Fibroblast of lung (primary cell): ENCODE measurements around the gene MYOCD. TPM values are rescaled to one million over a fixed set of nuclear protein-coding genes. Genes with fewer than 3 reads are reported as not detected.
A peak's percentile ranks its signal among the peaks of the same experiment; 100 is the strongest.

ENCODE experiments used
- DNase-seq, 2 donors: peaks; one replicate each; pipeline versions ENCODE4 v3.0.0 to v3.0.0-alpha.2; 2010; ENCODE audit warnings: low read depth in 2 of 2
- H2AFZ ChIP-seq: 2 replicates; pipeline ENCODE4 v1.5.1; 2012; ENCODE audit warnings: low read length, control low read depth, inconsistent platforms
- H3K27ac ChIP-seq: 2 replicates; pipeline ENCODE4 v1.5.1; 2011; ENCODE audit warnings: low read length, control low read depth; ENCODE audit not compliant: insufficient read depth
- H3K27me3 ChIP-seq: 2 replicates; pipeline ENCODE4 v1.5.1; 2011; ENCODE audit warnings: mild to moderate bottlenecking, low read length; ENCODE audit not compliant: control insufficient read depth, insufficient read depth
- H3K36me3 ChIP-seq: 2 replicates; pipeline ENCODE4 v1.5.1; 2011; ENCODE audit warnings: low read length; ENCODE audit not compliant: control insufficient read depth, insufficient read depth
- H3K4me1 ChIP-seq: 2 replicates; pipeline ENCODE4 v1.5.1; 2011; ENCODE audit warnings: low read length; ENCODE audit not compliant: control insufficient read depth, insufficient read depth; ENCODE audit errors: extremely low read depth
- H3K4me2 ChIP-seq: 2 replicates; pipeline ENCODE4 v1.5.1; 2011; ENCODE audit warnings: low read length, control low read depth; ENCODE audit not compliant: insufficient read depth; ENCODE audit errors: extremely low read depth
- H3K4me3 ChIP-seq, 4 experiments: fragments of 200-600 bp in 1 of 4; sonication (generic) in 1 of 4; replicated peaks in 1 of 4; 2 replicates each; pipeline ENCODE4 v1.5.1; 2011 to 2016; ENCODE audit warnings: low read length in 4 of 4, low read depth in 3 of 4, mild to moderate bottlenecking in 3 of 4, control low read depth in 2 of 4, inconsistent platforms in 1 of 4, mixed read lengths in 1 of 4; ENCODE audit not compliant: insufficient read depth in 1 of 4; ENCODE audit errors: control extremely low read depth in 1 of 4
- H3K79me2 ChIP-seq: 2 replicates; pipeline ENCODE4 v1.5.1; 2012; ENCODE audit warnings: mild to moderate bottlenecking, low read length, inconsistent platforms; ENCODE audit not compliant: control insufficient read depth, insufficient read depth
- H3K9ac ChIP-seq: 2 replicates; pipeline ENCODE4 v1.5.1; 2011; ENCODE audit warnings: mild to moderate bottlenecking, low read length, control low read depth; ENCODE audit not compliant: insufficient read depth
- H3K9me3 ChIP-seq: 2 replicates; pipeline ENCODE4 v1.5.1; 2012; ENCODE audit warnings: low read depth, low read length; ENCODE audit not compliant: control insufficient read depth, insufficient read depth
- H4K20me1 ChIP-seq: 2 replicates; pipeline ENCODE4 v1.5.1; 2011; ENCODE audit warnings: low read length; ENCODE audit not compliant: control insufficient read depth, insufficient read depth; ENCODE audit errors: extremely low read depth
- CTCF ChIP-seq, 2 donors: IDR thresholded peaks in 1 of 2; conservative IDR thresholded peaks in 1 of 2; 1 replicate in 1 of 2; 2 replicates in 1 of 2; pipeline ENCODE4 v1.5.1; 2011 to 2012; ENCODE audit warnings: low read length in 2 of 2, control low read depth in 1 of 2, inconsistent platforms in 1 of 2, low read depth in 1 of 2, mild to moderate bottlenecking in 1 of 2
- EZH2 ChIP-seq: IDR thresholded peaks from 2 replicates; pipeline ENCODE4 v1.5.1; 2012; ENCODE audit warnings: low read length, control low read depth, mild to moderate bottlenecking; ENCODE audit errors: missing control alignments
- polyA plus RNA-seq, 2 donors: library from polyadenylated mRNA; depleted of rRNA in 1 of 2; stranded (reverse) in 1 of 2; unstranded in 1 of 2; fragments of >200 nt; gene quantifications; 2 replicates each; pipeline ENCODE4 v1.2.1, GENCODE V29; 2011 to 2012; ENCODE audit warnings: missing spikeins in 1 of 2
- total RNA-seq: library from RNA; depleted of rRNA; stranded (reverse); fragments of >200 nt; gene quantifications from 2 replicates; pipeline ENCODE4 v1.2.1, GENCODE V29; 2014

MYOCD gene
- total and polyA plus RNA-seq, 2 donors (not counting 1 experiment from before 2014, with no cell fraction given) = 0.17 to 0.99 TPM

GRCh38 chr17:12655936-12656335 lies 9.8 kb upstream of the MYOCD start:
- no peaks in the 10 kb centered on the region for H3K79me2 ChIP-seq
- H2AFZ ChIP-seq = no peak overlapping the region
- no peak overlapping the region for H3K27ac ChIP-seq
- no peak overlapping the region for H3K9ac ChIP-seq
- no peaks in the 10 kb centered on the region for H4K20me1 ChIP-seq
- DNase-seq = no peak
- H3K9me3 ChIP-seq = no peaks in the 10 kb centered on the region
- H3K4me2 ChIP-seq = no peak overlapping the region
- TF ChIP-seq CTCF (conservative IDR thresholded peaks at IDR 0.05 in 1 of 2, IDR thresholded peaks at IDR 0.05 in 1 of 2; ENCODE audit: low read depth in 1 of 2, low read length in 2 of 2) (no peak), EZH2 (no peak)
- no peaks in the 10 kb centered on the region for H3K36me3 ChIP-seq
- no peak overlapping the region for H3K4me3 ChIP-seq
- H3K27me3 ChIP-seq = no peaks in the 10 kb centered on the region
- no peaks in the 10 kb centered on the region for H3K4me1 ChIP-seq

- TF ChIP-seq EZH2 = no peak
- TF ChIP-seq CTCF (conservative IDR thresholded peaks at IDR 0.05 in 1 of 2, IDR thresholded peaks at IDR 0.05 in 1 of 2; ENCODE audit: low read depth in 1 of 2, low read length in 2 of 2) = no peak
Observed at GRCh38 chr17:12656354-12656753, 9.3 kb upstream of the MYOCD start.

GRCh38 chr17:12659500-12659899 lies 6.2 kb upstream of the MYOCD start:
- no peak overlapping the region for H2AFZ ChIP-seq
- no peaks in the 10 kb centered on the region for H3K36me3 ChIP-seq
- no peaks in the 10 kb centered on the region for H3K4me1 ChIP-seq
- H3K79me2 ChIP-seq = no peaks in the 10 kb centered on the region
- H3K4me2 ChIP-seq = no peak overlapping the region
- H3K9me3 ChIP-seq = no peaks in the 10 kb centered on the region
- H3K27ac ChIP-seq = no peak overlapping the region
- H4K20me1 ChIP-seq = no peaks in the 10 kb centered on the region
- no peak for TF ChIP-seq CTCF (conservative IDR thresholded peaks at IDR 0.05 in 1 of 2, IDR thresholded peaks at IDR 0.05 in 1 of 2; ENCODE audit: low read depth in 1 of 2, low read length in 2 of 2)
- no peak for TF ChIP-seq EZH2
- DNase-seq = peak; percentile 32 to 68
- H3K9ac ChIP-seq = no peak overlapping the region
- H3K4me3 ChIP-seq = no peak overlapping the region
- peaks cover 7% of the 10 kb centered on the region for H3K27me3 ChIP-seq

More at GRCh38 chr17:12656354-12656753, 9.3 kb upstream of the MYOCD start:
- Histone ChIP-seq H3K36me3 (no peaks in the 10 kb centered on the region), H2AFZ (no peak overlapping the region), H3K27ac (no peak overlapping the region), H3K9me3 (no peaks in the 10 kb centered on the region), H3K4me1 (no peaks in the 10 kb centered on the region), H3K4me3 (no peak overlapping the region), H3K4me2 (no peak overlapping the region), H3K9ac (no peak overlapping the region), H3K27me3 (no peaks in the 10 kb centered on the region), H3K79me2 (no peaks in the 10 kb centered on the region), H4K20me1 (no peaks in the 10 kb centered on the region)
- no peak for DNase-seq
